GM18867 (cell line): ENCODE data around the gene FNDC3B.

Source experiments
- ATAC-seq: cut with Tn5 transposase; IDR thresholded peaks from one replicate; pipeline ENCODE4 v1.9.1; 2021; ENCODE audit warnings: mild to moderate bottlenecking, moderate library complexity; ENCODE audit not compliant: unreplicated experiment

Gene FNDC3B

DNA sequence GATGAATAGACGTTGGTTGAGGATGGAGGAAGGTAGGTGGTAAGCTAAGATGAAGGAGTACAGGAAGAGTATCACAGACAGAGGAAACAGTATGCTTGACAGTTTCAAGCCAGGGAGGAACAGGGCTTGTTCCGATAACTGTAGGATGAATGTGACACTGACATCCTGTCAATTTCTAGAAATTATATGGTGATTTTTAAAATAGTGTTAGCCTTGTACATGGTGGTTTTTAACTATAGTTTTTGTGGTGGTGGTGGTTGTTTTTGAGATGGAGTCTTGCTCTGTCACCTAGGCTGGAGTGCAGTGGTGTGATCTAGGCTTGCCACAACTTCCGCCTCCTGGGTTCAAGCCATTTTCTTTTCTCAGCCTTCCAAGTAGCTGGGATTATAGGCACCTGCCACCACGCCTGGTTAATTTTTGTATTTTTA, 92.8 kb downstream of the FNDC3B start:
- no peak for ATAC-seq

DNA sequence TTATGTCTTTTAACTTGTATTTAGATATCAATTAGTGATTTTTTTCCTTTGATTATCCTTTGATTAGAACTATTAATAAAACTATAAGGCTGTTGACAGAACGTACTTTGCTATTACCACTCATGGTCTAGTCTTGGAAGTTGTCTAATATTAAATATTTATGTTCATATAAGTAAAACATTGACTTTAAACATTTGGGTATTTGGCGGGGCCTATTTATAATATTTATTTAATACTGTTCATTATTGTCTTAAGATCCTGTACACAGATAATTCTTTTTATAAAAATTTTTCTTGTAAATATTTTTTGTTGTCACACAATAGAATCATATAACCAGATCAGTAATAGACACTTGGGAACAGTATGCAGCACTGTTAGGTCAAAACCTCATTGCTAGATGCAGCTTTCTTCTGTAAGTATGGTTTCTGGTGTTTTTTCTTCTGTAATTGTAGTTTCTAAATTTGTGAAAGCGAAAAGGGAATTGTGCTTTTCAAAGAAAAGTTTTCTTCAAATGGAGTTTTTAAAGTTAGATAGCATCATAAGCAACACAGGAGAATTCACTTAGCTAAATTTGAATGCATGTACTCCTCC, 93.4 kb downstream of the FNDC3B start:
- no peak for ATAC-seq

DNA sequence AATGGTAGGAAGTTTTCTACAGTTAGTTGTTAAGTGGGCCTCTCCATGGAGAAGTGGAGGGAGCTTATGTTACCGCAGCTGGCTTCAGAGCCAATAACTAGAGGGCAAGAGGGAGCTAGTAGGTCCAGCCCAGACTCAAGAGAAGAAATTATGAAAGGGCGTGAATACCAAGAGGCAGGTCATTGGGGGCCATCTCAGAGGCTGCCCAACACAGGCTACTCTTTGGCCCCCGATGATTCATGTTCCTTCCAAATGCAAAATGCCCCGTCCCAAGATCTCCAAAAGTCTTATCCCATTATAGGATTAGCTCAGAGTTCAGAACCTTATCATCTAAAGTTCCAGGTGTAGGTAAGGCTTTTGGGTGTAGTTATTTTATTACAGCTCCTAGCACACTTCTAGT, 94.5 kb downstream of the FNDC3B start:
- no peak for ATAC-seq

DNA sequence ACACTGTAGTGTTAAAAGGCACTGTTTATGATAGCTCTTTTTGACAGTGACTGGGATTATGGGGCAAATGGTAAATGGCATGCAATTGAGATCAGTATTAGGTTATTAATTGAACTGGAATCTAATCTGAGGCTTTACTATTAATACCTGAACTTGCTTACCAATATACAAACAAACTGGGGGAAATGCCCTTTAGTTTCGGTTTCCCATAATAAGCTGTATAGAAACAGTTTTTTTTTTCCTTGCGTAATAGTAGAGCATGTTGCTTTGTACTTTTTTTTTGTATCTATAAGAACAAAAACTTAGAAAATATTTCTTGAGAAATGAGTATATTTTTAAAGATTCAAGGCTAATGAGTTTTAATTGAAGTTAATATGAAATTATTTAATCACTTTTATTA, 95.0 kb downstream of the FNDC3B start:
- ATAC-seq = no peak

- ATAC-seq = no peak
Measured at GRCh38 chr3:172135185-172135584, 95.8 kb downstream of the FNDC3B start.

DNA sequence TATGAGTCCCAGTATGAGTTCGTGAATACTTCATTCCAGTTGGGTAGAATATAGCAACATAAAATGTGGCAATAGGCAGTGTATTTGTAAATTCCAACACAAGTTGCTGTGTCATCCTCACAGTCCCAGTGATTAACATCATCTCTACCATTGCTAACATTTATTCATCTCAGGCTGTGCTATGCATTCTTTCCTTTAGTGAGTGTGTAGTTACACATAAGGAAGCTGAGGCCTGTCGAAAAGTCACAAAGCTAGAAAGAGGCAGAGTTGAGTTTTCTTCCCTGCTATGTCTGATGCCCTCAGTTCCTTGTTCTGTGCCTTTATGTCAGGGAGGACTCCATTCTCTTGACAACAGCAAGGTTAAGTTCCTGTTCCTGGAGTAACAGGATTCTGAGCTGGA, 96.4 kb downstream of the FNDC3B start:
- no peak for ATAC-seq

DNA sequence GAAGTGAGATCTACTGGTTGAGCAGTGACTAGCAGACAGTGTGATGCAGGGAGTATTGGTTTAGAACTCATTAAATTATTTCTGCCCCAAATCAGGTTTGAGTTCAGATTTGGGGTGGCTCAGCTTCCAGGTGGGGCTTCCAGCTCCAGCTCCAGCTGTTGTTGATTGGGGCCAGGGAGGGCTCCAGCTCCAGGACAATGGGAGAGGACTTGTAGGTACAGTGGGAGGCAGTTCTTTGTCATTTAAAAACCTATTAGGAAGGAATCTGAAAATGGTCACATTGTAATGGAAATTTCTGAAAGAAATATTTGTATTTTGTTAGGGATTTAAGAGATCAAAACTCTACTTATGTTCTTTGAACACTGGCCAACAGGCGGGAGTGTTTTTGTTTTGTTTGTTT, 97.0 kb downstream of the FNDC3B start:
- no peak for ATAC-seq

DNA sequence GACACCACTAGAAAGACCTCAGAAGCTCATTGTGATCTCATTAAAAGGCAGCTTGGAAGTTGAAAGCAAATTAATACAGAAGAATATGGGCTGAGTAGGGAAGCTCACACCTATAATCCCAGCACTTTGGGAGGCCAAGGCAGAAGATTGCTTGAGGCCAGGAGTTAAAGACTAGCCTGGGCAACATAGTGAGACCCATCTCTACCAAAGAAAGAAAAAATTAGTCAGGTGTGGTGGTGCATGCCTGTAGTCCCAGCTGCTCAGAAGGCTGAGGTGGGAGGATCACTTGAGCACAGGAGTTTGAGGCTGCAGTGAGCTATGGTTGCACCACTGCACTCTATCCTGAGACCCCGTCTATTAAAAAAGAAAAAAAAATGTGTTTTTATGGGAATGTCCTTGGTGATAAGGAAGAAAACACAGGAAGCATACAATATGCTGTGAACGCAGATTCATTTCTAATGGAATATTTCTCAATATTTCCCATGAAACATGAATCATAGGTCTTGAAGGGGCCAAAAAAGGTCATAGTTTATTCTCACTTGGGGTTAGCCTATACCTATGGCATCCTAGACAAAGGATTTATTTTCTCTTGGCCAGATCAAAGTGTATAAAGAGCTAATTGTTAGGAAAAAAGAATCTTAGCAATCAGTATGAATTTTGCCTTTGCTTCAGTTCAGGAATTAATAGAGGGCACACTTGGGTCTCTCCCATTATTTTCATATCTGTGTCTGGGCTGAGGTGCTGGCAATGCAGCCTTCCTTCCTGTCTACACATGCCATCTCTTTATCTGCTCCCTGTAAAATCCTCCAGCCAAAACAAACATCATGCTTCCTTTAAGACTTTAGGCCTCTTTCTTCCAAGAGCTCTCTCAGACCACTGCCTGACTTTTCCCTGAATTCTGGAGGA, 98.2 kb downstream of the FNDC3B start:
- ATAC-seq = no peak

GRCh38 chr3:172138193-172138537, 98.8 kb downstream of the FNDC3B start:
- ATAC-seq = no peak

- peak; percentile 34 for ATAC-seq
Measured at GRCh38 chr3:172138792-172139507, 99.6 kb downstream of the FNDC3B start.

- ATAC-seq = no peak
Measured at GRCh38 chr3:172139528-172140276, 100.3 kb downstream of the FNDC3B start.

GRCh38 chr3:172140499-172141391, 101.4 kb downstream of the FNDC3B start:
- ATAC-seq = no peak

GRCh38 chr3:172142051-172142863, 102.9 kb downstream of the FNDC3B start:
- peak; percentile 83 for ATAC-seq

DNA sequence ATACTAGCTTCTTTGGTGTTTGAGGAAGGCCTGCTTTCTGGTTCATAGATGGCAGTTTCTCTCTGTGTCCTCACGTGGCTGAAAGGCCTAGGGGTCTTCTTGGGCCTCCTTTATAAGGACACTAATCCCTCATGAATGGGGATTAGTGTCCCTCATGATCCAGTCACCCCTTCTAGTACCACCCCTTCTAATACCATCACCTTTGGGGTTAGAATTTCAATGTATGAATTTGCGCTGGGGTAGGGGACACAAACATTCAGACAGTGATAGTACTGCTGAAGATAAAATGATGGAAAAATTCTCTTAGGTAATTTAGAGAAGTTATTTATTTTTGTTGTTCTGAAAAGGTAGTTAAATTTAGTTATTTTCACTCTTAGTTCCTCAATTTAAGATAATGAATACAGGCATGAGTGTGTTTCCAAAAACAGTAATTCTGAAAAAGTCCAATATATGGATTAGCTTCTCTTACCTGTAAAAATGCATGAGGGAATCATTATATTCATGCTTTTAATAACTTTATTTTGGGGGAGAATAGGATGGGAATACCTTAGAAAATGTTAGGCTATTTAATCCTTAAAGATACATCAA, 103.6 kb downstream of the FNDC3B start:
- ATAC-seq = peak; percentile 0

DNA sequence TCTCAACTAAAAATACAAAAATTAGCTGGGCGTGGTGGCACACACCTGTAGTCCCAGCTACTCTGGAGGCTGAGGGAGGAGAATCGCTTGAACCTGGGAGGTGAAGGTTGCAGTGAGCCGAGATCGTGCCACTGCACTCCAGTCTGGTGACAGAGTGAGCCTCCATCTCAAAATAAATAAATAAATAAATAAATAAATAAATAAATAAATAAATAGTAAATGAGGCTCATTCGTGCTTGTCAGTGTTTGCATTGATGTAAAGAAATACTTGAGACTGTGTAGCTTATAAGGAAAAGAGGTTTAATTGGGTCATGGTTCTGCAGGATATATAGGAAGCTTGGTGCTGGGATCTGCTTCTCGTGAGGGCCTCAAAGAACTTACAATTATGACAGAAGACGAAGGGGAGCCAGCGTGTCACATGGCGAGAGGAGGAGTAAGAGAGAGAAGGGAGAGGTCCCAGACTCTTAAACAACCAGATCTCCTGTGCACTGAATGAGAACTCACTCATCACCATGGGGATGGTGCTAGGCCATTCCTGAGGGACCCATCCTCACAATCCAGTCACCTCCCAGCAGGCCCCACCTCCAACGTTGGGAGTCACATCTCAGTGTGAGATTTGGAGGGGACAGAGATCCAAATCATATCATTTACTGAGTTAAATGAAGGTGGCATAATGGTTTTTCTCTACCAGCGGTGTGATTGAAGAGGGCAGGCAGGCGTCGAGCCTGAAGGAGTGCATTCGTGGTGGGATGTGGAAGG, 104.5 kb downstream of the FNDC3B start:
- no peak for ATAC-seq

- no peak for ATAC-seq
Measured at GRCh38 chr3:172144601-172145000, 105.2 kb downstream of the FNDC3B start.

DNA sequence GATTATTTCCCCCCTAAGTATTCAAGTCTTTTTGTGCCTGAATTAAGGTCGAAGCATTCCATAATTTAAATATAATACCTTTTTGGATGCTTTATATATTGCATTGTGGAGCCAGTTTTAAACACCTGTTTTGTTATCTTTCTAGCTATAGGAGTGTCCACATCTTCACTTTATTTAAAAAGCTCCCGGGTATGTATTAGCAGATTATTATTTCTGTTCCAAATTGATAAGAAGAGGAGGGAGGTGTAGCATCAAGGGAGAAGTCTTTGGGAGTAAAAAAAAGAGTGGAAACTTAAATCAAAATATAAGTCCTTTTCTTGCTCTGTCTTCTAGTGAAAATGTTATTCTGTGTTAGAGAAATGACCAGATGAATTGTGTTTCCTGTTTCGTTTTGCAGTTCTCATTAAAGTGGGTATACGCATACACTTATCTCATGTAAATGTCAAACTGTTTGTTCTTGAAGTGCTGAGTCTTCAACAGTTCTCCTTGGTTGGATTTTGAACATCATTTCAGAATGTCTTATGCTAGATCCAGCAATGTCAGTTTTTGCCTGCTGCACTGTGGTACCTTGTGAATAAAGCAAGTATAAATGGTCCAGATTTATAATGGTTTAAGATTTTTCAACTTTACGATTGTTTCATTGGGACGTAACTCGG, 105.8 kb downstream of the FNDC3B start:
- peak; percentile 50 for ATAC-seq

DNA sequence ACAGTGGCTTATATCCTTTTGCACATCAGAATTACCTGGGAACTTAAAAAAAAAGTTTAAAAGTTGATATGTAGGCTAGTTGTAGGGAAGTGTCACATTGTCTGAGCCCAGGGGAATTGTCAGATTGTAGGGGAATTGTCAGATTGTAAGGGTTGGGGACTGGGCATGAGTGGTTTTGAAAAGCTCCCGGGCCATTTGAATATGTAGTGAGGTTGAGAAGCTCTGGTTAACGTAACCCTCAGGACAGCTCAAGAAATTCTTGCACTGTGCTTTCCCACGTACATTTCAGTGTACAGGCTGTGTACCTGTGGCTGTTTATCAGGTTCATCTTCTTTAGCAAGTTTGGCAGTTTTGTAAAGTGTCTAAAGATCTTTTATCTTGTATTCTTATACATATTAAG, 107.0 kb downstream of the FNDC3B start:
- ATAC-seq = no peak
